ENCODE measurements around the gene UBE2D4.

UBE2D4 gene

DNA sequence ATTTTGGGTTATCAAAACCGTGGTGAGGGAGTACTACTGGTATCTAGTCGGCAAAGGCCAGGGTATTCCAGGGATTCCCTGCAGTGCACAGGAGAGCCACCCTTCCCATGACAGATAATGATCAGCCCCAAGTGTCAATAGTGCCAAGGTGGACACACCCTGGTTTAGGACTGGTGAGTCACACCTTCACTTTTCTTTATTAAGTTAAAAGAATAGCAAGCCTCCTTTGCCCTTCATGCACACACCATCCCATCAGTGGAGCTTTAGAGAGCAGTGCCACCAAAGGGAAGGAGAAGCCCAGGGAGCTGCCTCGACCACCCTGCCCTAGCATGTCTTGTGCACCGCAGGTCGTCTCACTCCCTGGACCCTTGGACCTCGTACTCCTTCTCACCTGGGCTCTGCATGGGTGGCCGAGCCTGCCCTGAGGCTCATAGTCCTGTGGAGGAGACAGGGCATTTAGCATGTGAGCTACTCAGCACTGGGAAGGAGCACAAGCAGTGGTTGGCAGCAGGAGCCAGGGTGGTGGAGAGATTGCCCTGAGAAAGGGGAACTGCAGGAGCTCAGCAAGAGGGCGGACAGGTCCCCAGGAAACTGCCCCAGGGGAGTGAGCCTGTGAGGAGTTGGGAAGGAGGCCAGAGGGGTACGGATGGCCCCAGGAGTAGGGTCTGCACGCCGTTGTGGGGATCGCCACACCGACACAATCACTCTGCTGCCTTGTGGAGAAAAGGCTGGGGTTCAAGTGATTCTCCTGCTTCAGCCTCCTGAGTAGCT is 17.4 kb downstream of the UBE2D4 start:
- TF ChIP-seq, protein P1, sequence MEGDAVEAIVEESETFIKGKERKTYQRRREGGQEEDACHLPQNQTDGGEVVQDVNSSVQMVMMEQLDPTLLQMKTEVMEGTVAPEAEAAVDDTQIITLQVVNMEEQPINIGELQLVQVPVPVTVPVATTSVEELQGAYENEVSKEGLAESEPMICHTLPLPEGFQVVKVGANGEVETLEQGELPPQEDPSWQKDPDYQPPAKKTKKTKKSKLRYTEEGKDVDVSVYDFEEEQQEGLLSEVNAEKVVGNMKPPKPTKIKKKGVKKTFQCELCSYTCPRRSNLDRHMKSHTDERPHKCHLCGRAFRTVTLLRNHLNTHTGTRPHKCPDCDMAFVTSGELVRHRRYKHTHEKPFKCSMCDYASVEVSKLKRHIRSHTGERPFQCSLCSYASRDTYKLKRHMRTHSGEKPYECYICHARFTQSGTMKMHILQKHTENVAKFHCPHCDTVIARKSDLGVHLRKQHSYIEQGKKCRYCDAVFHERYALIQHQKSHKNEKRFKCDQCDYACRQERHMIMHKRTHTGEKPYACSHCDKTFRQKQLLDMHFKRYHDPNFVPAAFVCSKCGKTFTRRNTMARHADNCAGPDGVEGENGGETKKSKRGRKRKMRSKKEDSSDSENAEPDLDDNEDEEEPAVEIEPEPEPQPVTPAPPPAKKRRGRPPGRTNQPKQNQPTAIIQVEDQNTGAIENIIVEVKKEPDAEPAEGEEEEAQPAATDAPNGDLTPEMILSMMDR (IDR thresholded peaks at IDR 0.05), result no peak
- H3K36me3 Mint-ChIP-seq (ENCODE audit: low read depth), result peaks cover 16% of the 10 kb centered on the region
- no peak overlapping the region for H3K4me3 Mint-ChIP-seq
- H3K27ac Mint-ChIP-seq, result no peak overlapping the region
- no peaks in the 10 kb centered on the region for H3K9me3 Mint-ChIP-seq
- DNase-seq, result no peak
- no peaks in the 10 kb centered on the region for H3K27me3 Mint-ChIP-seq (ENCODE audit: low read depth, poor library complexity)
- H3K4me1 Mint-ChIP-seq, result no peaks in the 10 kb centered on the region

DNA sequence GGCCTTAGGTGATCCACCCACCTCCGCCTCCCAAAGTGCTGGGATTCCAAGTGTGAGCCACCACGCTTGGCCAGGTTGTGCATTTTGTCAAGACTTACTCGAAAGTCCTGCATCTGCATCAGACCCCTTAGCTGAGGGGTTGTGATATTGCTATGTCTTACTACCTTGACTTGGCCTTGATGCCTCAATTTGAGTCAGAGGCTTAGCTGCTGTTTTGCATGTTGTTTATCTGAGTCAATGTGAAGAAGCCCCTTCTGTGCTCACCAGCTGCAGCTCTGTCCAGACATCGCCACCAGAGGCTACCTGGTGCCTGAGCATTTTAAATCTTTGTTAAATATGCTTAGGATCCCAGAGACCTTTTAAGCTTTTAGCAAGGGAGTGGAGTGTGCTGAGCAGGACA is 18.1 kb downstream of the UBE2D4 start:
- TF ChIP-seq, protein P1 (IDR thresholded peaks at IDR 0.05), result no peak
- no peaks in the 10 kb centered on the region for H3K9me3 Mint-ChIP-seq
- DNase-seq, result no peak
- H3K36me3 Mint-ChIP-seq (ENCODE audit: low read depth), result peaks cover 16% of the 10 kb centered on the region
- H3K4me3 Mint-ChIP-seq, result no peak overlapping the region
- no peak overlapping the region for H3K27ac Mint-ChIP-seq
- H3K27me3 Mint-ChIP-seq (ENCODE audit: low read depth, poor library complexity), result no peaks in the 10 kb centered on the region
- no peaks in the 10 kb centered on the region for H3K4me1 Mint-ChIP-seq

DNA sequence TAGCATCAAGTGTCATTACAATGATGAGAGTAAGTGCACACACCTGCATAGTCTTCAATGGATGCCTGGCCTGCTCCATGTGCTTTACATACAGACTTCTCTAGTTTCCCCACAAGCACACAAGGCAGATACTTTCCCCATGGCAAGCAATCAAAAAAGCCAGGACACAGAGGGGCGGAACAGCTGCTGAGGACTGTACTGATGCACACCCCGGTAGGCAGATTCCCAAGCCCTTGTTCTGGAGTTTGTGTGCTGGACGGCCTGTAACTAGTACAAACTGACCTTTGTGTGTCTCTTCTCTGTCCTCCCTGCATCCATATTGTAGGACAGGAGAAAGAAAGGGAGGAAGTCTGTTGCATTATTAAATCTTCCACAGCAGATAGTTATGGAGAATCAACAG is 25.8 kb downstream of the UBE2D4 start:
- no peak for DNase-seq
- Mint-ChIP-seq H3K27ac (no peak overlapping the region), H3K4me1 (peaks cover 5% of the 10 kb centered on the region), H3K27me3 (ENCODE audit: low read depth, poor library complexity) (no peaks in the 10 kb centered on the region), H3K9me3 (no peaks in the 10 kb centered on the region), H3K36me3 (ENCODE audit: low read depth) (peaks cover 50% of the 10 kb centered on the region), H3K4me3 (no peak overlapping the region)
- TF ChIP-seq, protein P1 (IDR thresholded peaks at IDR 0.05), result no peak

DNA sequence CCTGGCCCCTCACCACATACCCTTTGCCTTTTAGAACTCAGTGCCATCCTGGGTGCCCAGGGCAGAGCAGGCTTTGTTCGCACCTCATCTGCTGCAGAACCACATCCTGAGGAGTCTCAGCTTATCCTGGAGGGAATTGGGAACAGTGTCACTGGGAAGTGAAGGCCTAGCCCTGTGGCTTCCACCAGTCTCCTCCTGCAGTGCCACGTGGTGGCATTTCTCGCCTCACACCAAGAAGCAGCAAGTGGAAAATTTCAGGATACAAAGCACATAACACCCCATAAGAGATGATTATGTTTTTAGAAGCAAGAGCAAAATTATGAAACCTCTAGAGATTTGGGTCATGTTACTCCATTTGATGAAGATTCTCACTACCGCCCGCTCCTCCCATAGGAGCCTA is 26.8 kb downstream of the UBE2D4 start:
- DNase-seq, result no peak
- peaks cover 5% of the 10 kb centered on the region for H3K4me1 Mint-ChIP-seq
- TF ChIP-seq, protein P1 (IDR thresholded peaks at IDR 0.05), result no peak
- H3K36me3 Mint-ChIP-seq (ENCODE audit: low read depth), result peaks cover 50% of the 10 kb centered on the region
- H3K27ac Mint-ChIP-seq, result peak overlapping the region; percentile 81
- H3K4me3 Mint-ChIP-seq, result no peak overlapping the region
- H3K9me3 Mint-ChIP-seq, result peaks cover 3% of the 10 kb centered on the region
- no peaks in the 10 kb centered on the region for H3K27me3 Mint-ChIP-seq (ENCODE audit: low read depth, poor library complexity)

DNA sequence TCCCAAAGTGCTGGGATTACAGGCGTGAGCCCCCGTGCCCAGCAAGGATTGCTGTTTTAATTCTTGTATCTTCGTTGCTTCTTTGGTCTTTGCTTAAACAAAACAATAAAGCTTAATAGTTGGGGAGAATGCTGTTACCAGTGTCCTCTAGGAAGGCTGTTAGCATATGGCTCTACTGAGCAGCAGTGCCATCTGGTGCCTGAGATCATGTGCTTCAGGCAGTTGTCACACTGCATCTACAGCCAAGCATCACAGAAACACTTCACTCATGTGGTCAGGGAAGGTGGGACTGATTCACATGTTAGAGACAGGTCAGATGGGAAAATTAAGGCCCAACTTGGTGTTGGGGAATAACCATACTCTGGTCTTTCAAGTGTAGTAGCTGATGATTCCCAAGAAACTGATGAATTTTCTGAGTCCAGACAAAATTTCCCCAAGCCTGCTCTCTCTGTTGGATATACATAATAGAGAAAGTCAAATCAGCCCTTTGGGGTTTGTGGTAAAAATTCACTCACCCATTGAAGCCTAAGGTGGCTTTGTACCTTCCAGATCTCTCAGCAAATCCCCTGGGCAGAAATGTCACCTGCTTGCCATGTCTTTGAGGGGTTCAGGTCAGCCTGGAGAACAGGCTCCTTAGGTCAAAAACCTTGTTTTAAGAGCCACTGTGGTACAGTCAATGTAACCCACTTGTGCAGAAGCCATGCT is 28.4 kb downstream of the UBE2D4 start:
- H3K9me3 Mint-ChIP-seq, result peaks cover 4% of the 10 kb centered on the region
- DNase-seq, result peak; percentile 10
- no peaks in the 10 kb centered on the region for H3K27me3 Mint-ChIP-seq (ENCODE audit: low read depth, poor library complexity)
- H3K36me3 Mint-ChIP-seq (ENCODE audit: low read depth), result peaks cover 58% of the 10 kb centered on the region
- H3K4me1 Mint-ChIP-seq, result peaks cover 5% of the 10 kb centered on the region
- no peak overlapping the region for H3K4me3 Mint-ChIP-seq
- H3K27ac Mint-ChIP-seq, result peak overlapping the region; percentile 57
- TF ChIP-seq, protein P1 (IDR thresholded peaks at IDR 0.05), result peak; percentile 37

Measured in nephron progenitor cell (in vitro differentiated cells).